H1 (cell line): Measurements from ENCODE around the gene NHP2.

Experiments
- BRCA1 ChIP-seq: IDR thresholded peaks from 2 replicates; pipeline ENCODE4 v1.6.1; 2012; ENCODE audit warnings: low read depth, low read length, improper control_type of control experiment
- CEBPB ChIP-seq: IDR thresholded peaks from 2 replicates; pipeline ENCODE4 v1.6.1; 2012; ENCODE audit warnings: low read depth, low read length
- CHD7 ChIP-seq: fragments of 300-600 bp; sonication (generic); IDR thresholded peaks from 2 replicates; pipeline ENCODE4 v1.7.1; 2012; ENCODE audit warnings: low read length, moderate library complexity, mild to moderate bottlenecking, inconsistent platforms; ENCODE audit not compliant: insufficient replicate concordance
- CTCF ChIP-seq, 3 experiments: IDR thresholded peaks; 1 replicate in 2 of 3; 2 replicates in 1 of 3; pipeline versions ENCODE4 v1.5.1 to v1.6.1; 2011; ENCODE audit warnings: low read length in 3 of 3, mild to moderate bottlenecking in 3 of 3, inconsistent platforms in 2 of 3, low read depth in 1 of 3, moderate library complexity in 1 of 3; ENCODE audit not compliant: insufficient read depth in 1 of 3; ENCODE audit errors: control extremely low read depth in 1 of 3
- EGR1 ChIP-seq: IDR thresholded peaks from 2 replicates; pipeline ENCODE4 v1.6.1; 2011; ENCODE audit warnings: low read depth, low read length, borderline replicate concordance
- EZH2 ChIP-seq: fragments of 200-600 bp; sonication (generic); IDR thresholded peaks from 2 replicates; pipeline ENCODE4 v1.7.1; 2012; ENCODE audit warnings: low read depth, mild to moderate bottlenecking, moderate library complexity, low read length, inconsistent platforms; ENCODE audit not compliant: severe bottlenecking
- FOSL1 ChIP-seq: IDR thresholded peaks from 2 replicates; pipeline ENCODE4 v1.6.1; 2011; ENCODE audit warnings: mild to moderate bottlenecking, low read depth, low read length, moderate library complexity; ENCODE audit not compliant: insufficient read depth
- HDAC2 ChIP-seq, 2 experiments: fragments of 300-600 bp in 1 of 2; sonication (generic) in 1 of 2; IDR thresholded peaks; 2 replicates each; pipeline ENCODE4 v1.6.1; 2011 to 2012; ENCODE audit warnings: low read depth in 2 of 2, low read length in 2 of 2, mild to moderate bottlenecking in 2 of 2, moderate library complexity in 2 of 2, borderline replicate concordance in 1 of 2, inconsistent platforms in 1 of 2
- MAX ChIP-seq: IDR thresholded peaks from 2 replicates; pipeline ENCODE4 v1.6.1; 2012; ENCODE audit warnings: inconsistent platforms
- POLR2A ChIP-seq, 2 experiments: IDR thresholded peaks; 1 replicate in 1 of 2; 2 replicates in 1 of 2; pipeline ENCODE4 v1.6.1; 2011; ENCODE audit warnings: low read depth in 2 of 2, low read length in 2 of 2, mild to moderate bottlenecking in 2 of 2; ENCODE audit errors: control extremely low read depth in 1 of 2
- TAF1 ChIP-seq: IDR thresholded peaks from 2 replicates; pipeline ENCODE4 v1.6.1; 2011; ENCODE audit warnings: mild to moderate bottlenecking, low read depth, low read length
- USF2 ChIP-seq: IDR thresholded peaks from 2 replicates; pipeline ENCODE4 v1.6.1; 2011; ENCODE audit warnings: low read length, improper control_type of control experiment
- YY1 ChIP-seq: IDR thresholded peaks from 2 replicates; pipeline ENCODE4 v1.6.1; 2011; ENCODE audit warnings: low read depth, mild to moderate bottlenecking, low read length

- TF ChIP-seq BRCA1 (no peak), CTCF (IDR thresholded peaks at IDR 0.05; ENCODE audit: control extremely low read depth in 1 of 3, insufficient read depth in 1 of 3, low read depth in 1 of 3, low read length in 3 of 3) (no peak), EGR1 (no peak), CEBPB (no peak), HDAC2 (IDR thresholded peaks at IDR 0.05; ENCODE audit: borderline replicate concordance in 1 of 2, low read depth in 2 of 2, low read length in 2 of 2) (no peak), USF2 (no peak), TAF1 (no peak), CHD7 (no peak), EZH2 (no peak), YY1 (no peak), POLR2A (IDR thresholded peaks at IDR 0.05; ENCODE audit: control extremely low read depth in 1 of 2, low read depth in 2 of 2, low read length in 2 of 2) (no peak), MAX (no peak), FOSL1 (no peak)
Observed at GRCh38 chr5:178182158-178182876, 28.6 kb upstream of the NHP2 start.
